NCI-H526 (cell line): ENCODE results near the gene EDRF1.

Experiments used
- DNase-seq, 2 experiments: peaks; one replicate each; lab custom pipeline; 2025; lab: John Stamatoyannopoulos, UW

Gene EDRF1

GRCh38 chr10:125762692-125763648 lies 43.5 kb downstream of the EDRF1 start:
- DNase-seq, result peak; percentile 33 to 61

DNA sequence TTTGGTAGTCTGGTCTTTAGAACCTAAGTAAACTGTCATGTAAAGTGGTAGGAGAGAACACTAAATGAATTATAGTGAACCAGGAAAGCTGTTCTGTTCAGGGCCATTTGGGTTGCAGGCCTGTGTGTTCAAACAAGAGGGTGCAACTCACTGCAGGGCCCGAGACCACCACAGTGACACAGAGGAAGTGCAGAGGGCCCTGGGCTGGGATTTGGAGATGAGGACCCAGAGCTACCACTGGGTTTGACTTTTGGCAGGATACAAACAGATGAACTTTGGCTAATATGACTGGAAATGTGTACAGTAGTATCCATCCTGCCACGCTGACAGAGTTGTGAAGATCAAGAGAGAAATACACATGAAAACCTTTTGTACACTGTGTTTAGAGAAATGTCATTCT lies 46.3 kb downstream of the EDRF1 start:
- DNase-seq, result no peak

GRCh38 chr10:125766511-125766910 lies 47.0 kb downstream of the EDRF1 start:
- no peak for DNase-seq

GRCh38 chr10:125768219-125768855 lies 48.8 kb downstream of the EDRF1 start:
- no peak for DNase-seq

- DNase-seq, result no peak
Measured at GRCh38 chr10:125769175-125769574, 49.7 kb downstream of the EDRF1 start.

GRCh38 chr10:125770844-125771243 lies 51.3 kb downstream of the EDRF1 start:
- no peak for DNase-seq

DNA sequence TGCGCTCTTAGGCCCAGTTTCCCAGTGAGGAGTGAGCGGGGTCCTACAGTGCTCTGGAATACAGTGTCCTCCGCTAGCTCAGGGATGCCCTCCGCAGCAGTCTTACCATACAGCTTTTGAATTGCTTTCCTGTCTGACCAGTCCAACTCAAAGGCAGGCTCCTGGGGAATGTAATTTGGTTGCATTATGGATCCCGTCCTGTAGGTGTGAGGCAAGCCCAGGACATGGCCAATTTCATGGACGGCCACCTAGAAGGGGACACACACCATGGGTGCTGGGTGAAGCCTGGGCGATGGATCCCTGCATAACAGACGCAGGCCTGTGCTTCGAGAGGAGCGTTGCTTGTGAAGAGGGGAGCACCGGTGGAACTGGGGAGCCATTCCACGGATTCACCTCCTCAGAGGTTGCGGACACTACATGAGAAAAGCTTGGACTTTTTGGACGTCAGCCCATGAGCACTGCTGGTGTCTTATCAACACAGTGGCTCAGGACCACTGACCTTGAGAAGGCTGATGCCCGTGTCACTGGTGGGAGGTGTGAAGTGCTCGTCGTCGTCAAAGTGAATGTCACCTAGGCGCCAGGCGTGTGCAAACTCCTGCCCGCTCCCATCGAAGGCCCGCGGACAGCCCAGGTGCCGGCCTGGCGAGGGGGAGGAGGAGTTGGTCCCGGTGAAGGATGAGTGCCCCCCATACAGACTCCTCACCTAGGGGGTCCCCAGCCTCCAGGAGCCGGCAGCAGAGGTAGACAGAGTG lies 52.8 kb downstream of the EDRF1 start:
- no peak for DNase-seq

DNA sequence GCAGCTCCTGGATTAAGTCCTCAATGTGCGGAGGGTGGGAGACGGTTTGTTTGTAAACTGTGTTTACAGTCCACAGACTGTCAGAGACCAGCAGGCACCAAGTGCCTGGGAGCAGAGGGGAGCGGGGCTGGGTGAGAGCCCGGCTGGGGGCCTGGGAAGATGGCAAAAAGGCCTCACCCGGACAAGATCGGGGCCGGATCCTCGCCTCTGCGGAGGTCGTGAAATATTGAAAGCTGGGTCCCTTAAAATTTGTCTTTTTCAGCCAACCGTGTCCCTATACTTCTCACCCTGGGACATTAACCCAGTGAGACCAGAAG lies 53.3 kb downstream of the EDRF1 start:
- no peak for DNase-seq

- DNase-seq, result no peak
Measured at GRCh38 chr10:125773687-125774543, 54.4 kb downstream of the EDRF1 start.

DNA sequence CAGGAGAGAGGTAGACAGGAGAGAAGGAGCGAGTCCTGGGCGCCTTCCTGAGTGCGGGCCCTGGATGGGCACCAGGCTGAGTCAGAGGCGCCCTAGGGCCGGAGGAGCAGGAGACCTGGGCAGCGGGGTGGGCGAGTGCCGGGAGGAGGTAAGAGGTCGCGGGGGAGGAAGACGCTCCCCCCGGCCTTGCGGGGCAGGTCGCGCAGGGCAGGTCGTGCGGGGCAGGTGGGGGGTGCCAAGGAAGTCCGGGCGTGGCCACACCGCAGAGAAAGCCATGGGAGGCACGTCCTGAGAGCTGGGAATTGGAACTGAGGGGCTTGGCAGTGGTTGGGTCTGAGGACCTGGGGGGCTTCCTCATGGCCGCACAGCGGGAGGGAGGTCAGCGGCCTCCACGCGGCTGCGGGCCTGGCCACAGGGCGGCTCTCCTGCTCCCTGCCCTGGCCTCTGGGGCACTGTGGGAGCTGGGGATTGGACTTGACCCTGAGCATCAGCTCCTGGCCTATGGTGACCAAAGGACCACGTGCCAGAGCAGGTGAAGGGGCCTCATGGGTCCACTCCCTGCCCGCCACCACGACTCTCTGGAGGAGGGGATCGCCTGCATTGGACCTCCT lies 55.2 kb downstream of the EDRF1 start:
- DNase-seq, result no peak

- DNase-seq, result no peak
Measured at GRCh38 chr10:125775491-125776106, 56.1 kb downstream of the EDRF1 start, which contains the start of gene MMP21. Gene MMP21, minus strand, starts transcription at chr10:125775821. Its CDS starts 0 bp downstream, at chr10:125775821.

- no peak for DNase-seq
Measured at GRCh38 chr10:125777806-125778205, 58.3 kb downstream of the EDRF1 start.

- no peak for DNase-seq
Measured at GRCh38 chr10:125778556-125778955, 59.0 kb downstream of the EDRF1 start.

DNA sequence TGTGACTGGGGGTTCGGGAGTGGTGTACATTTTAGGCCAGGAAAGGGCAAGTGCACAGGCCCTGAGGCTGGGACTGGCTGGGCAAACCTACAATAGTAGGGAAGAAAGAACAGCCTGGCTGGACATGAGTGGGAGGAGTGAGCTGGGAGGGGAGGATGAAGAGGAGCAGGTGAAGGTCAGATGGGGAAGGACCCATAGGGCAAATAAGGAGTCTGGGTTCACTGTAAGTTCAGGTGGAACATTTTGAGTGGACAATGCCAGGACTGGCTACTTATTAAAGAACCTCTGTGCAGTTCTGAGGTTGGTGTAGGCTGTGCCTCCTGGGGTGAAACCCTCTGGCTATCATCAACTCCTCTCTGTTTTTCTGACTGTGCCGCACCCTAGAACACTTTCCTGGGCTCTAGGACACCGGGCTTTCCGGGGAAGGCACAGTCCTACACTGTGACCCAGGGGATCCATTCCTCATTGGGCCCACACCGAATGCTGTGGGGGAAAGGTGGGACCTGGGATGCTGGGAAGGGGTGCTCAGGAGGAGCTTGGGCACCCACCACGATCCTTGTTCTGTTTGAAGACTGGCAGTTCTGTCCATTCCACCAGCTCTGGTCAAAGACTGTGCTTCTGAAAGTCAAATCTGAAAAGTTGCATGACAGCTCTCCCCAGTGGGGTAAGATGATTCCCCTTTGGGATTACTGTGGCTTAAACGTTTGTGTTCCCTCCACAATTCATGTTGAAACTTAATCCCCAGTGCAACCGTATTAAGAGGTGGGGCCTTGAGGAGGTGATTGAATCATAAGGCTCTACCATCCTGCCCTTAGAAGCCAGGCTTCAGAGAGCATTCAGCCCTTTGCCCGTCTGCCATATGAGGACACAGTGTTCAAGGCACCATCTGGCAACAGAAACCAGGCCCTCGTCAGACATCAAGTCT lies 60.2 kb downstream of the EDRF1 start:
- DNase-seq, result no peak

DNA sequence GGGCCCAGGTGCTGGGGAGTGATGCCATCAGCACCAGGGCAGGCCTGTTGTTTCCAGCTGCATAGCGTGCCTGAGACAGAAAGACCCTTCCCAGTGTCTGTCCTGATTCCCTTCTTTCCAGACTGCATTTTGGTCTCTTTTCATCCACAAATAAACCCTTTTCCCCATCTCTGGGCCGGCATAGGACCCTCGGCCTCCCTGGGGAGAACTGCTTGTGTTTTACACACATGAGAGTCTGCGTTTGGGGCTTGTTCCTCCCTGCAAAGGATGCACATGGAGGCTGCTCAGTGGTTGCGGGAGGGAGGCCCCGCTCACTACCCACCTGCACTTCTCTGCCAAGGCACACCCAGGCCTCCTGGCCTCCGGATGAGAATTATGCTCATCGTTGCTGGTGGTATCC lies 61.9 kb downstream of the EDRF1 start:
- no peak for DNase-seq

GRCh38 chr10:125782054-125782453 lies 62.5 kb downstream of the EDRF1 start:
- DNase-seq, result no peak

GRCh38 chr10:125782616-125783015 lies 63.1 kb downstream of the EDRF1 start:
- no peak for DNase-seq

DNA sequence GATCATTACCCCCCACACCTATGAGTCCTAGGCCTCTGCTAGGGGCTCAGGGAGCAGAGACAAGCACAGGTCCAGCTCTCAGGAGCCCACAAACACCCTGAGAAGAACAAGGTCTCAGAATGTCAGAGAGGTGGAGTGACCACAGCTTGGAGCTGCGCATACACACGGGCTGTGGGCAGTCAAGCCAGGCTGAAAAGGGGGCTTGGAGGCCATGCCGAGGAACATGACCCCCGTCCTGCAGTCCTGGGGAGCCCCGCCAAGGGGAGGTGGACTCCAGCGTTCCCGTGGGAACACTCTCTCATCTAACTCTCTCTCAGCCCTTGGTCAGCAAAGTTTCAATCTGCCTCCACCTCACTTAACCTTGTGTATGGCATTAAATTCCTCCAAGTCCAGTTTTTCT lies 63.9 kb downstream of the EDRF1 start:
- no peak for DNase-seq

- DNase-seq, result no peak
Measured at GRCh38 chr10:125783957-125784356, 64.4 kb downstream of the EDRF1 start.

DNA sequence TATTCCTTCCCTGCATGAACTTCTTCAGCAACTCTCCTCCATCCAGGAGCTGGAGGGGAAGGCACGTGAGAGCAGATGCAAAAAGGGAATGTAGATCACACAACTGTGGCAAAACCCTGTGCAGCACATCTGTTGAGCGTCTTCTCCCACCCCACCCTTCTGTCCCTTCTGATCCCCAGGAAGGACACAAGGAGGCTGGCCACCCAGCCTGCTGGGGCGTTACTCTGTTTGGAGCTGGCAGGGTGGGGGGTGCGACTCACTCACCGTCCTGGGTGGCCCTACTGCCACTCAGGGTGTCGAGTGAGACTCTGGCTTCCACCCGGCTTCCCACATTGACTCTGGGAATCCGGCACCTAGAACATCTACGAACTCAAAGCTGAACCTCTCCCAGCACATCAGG lies 66.3 kb downstream of the EDRF1 start:
- DNase-seq, result no peak
